ENCODE data around the gene LBHD1.
"Not testable (repeated sequence)": the region's sequence is repeated elsewhere in the genome, so short reads cannot be mapped to it uniquely, and the experiment has no call there.

- TF ChIP-seq EZH2 (IDR thresholded peaks at IDR 0.05; ENCODE audit: low read depth); CTCF (conservative IDR thresholded peaks at IDR 0.05): not testable (repeated sequence)
Observed at GRCh38 chr11:62650283-62650682, 21.8 kb downstream of the LBHD1 start.
